Fibroblast of lung (primary cell): ENCODE data around the gene ARL2BP. TPM values are rescaled to one million over a fixed set of nuclear protein-coding genes. Genes with fewer than 3 reads are reported as not detected.
A peak's percentile ranks its signal among the peaks of the same experiment; 100 is the strongest.
"Not testable (repeated sequence)": the region's sequence is repeated elsewhere in the genome, so short reads cannot be mapped to it uniquely, and the experiment has no call there.

Experiments used
- DNase-seq, 2 donors: peaks; one replicate each; pipeline versions ENCODE4 v3.0.0 to v3.0.0-alpha.2; 2010; ENCODE audit warnings: low read depth in 2 of 2
- H2AFZ ChIP-seq: 2 replicates; pipeline ENCODE4 v1.5.1; 2012; ENCODE audit warnings: low read length, control low read depth, inconsistent platforms
- H3K27ac ChIP-seq: 2 replicates; pipeline ENCODE4 v1.5.1; 2011; ENCODE audit warnings: low read length, control low read depth; ENCODE audit not compliant: insufficient read depth
- H3K27me3 ChIP-seq: 2 replicates; pipeline ENCODE4 v1.5.1; 2011; ENCODE audit warnings: mild to moderate bottlenecking, low read length; ENCODE audit not compliant: control insufficient read depth, insufficient read depth
- H3K36me3 ChIP-seq: 2 replicates; pipeline ENCODE4 v1.5.1; 2011; ENCODE audit warnings: low read length; ENCODE audit not compliant: control insufficient read depth, insufficient read depth
- H3K4me1 ChIP-seq: 2 replicates; pipeline ENCODE4 v1.5.1; 2011; ENCODE audit warnings: low read length; ENCODE audit not compliant: control insufficient read depth, insufficient read depth; ENCODE audit errors: extremely low read depth
- H3K4me2 ChIP-seq: 2 replicates; pipeline ENCODE4 v1.5.1; 2011; ENCODE audit warnings: low read length, control low read depth; ENCODE audit not compliant: insufficient read depth; ENCODE audit errors: extremely low read depth
- H3K4me3 ChIP-seq, 4 experiments: fragments of 200-600 bp in 1 of 4; sonication (generic) in 1 of 4; replicated peaks in 1 of 4; 2 replicates each; pipeline ENCODE4 v1.5.1; 2011 to 2016; ENCODE audit warnings: low read length in 4 of 4, low read depth in 3 of 4, mild to moderate bottlenecking in 3 of 4, control low read depth in 2 of 4, inconsistent platforms in 1 of 4, mixed read lengths in 1 of 4; ENCODE audit not compliant: insufficient read depth in 1 of 4; ENCODE audit errors: control extremely low read depth in 1 of 4
- H3K79me2 ChIP-seq: 2 replicates; pipeline ENCODE4 v1.5.1; 2012; ENCODE audit warnings: mild to moderate bottlenecking, low read length, inconsistent platforms; ENCODE audit not compliant: control insufficient read depth, insufficient read depth
- H3K9ac ChIP-seq: 2 replicates; pipeline ENCODE4 v1.5.1; 2011; ENCODE audit warnings: mild to moderate bottlenecking, low read length, control low read depth; ENCODE audit not compliant: insufficient read depth
- H3K9me3 ChIP-seq: 2 replicates; pipeline ENCODE4 v1.5.1; 2012; ENCODE audit warnings: low read depth, low read length; ENCODE audit not compliant: control insufficient read depth, insufficient read depth
- H4K20me1 ChIP-seq: 2 replicates; pipeline ENCODE4 v1.5.1; 2011; ENCODE audit warnings: low read length; ENCODE audit not compliant: control insufficient read depth, insufficient read depth; ENCODE audit errors: extremely low read depth
- EZH2 ChIP-seq: IDR thresholded peaks from 2 replicates; pipeline ENCODE4 v1.5.1; 2012; ENCODE audit warnings: low read length, control low read depth, mild to moderate bottlenecking; ENCODE audit errors: missing control alignments
- polyA plus RNA-seq, 2 donors: library from polyadenylated mRNA; depleted of rRNA in 1 of 2; stranded (reverse) in 1 of 2; unstranded in 1 of 2; fragments of >200 nt; gene quantifications; 2 replicates each; pipeline ENCODE4 v1.2.1, GENCODE V29; 2011 to 2012; ENCODE audit warnings: missing spikeins in 1 of 2
- total RNA-seq: library from RNA; depleted of rRNA; stranded (reverse); fragments of >200 nt; gene quantifications from 2 replicates; pipeline ENCODE4 v1.2.1, GENCODE V29; 2014
- TF ChIP-seq, protein P1 (sequence below), 2 donors: IDR thresholded peaks in 1 of 2; conservative IDR thresholded peaks in 1 of 2; 1 replicate in 1 of 2; 2 replicates in 1 of 2; pipeline ENCODE4 v1.5.1; 2011 to 2012; ENCODE audit warnings: low read length in 2 of 2, control low read depth in 1 of 2, inconsistent platforms in 1 of 2, low read depth in 1 of 2, mild to moderate bottlenecking in 1 of 2

The ARL2BP gene
- total and polyA plus RNA-seq, 2 donors (not counting 1 experiment from before 2014, with no cell fraction given), result 65.7 to 173 TPM

DNA sequence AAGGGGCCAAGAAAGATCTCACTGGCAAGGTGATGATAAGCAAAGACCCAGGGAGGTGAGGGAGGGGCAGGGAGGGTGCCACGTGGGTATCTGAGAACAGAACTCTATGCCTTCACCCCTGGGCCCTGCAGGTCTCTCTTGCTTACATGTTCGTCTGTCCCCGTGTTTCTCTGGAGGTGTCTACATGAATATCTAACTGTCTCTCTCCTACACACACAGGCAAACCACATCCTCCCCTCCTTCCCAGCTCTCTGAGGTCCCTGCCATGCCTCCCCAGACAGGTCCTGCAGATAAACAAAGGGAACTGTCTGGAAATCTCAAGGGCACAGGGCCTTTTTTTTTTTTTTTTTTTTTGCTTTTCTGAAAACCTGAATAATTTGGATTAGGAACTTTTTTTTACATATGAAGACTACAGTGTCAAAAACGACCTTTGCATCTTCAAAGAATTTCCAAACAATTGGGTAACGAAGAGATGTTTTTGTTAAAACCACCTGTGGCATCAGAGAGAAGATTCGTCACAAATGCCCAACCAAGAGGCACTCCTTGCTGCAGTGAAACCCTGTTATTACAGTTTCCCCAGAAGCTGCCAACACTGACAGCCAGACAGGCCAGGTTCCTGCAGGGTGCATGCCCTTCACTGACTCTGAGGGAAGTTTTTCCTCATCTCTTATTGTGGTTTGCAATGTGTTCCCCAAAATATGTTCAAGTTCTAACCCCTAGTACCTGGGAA lies 21.6 kb downstream of the ARL2BP start:
- H3K4me2 ChIP-seq, result no peak overlapping the region
- no peaks in the 10 kb centered on the region for H3K79me2 ChIP-seq
- no peak for TF ChIP-seq EZH2
- TF ChIP-seq, protein P1, sequence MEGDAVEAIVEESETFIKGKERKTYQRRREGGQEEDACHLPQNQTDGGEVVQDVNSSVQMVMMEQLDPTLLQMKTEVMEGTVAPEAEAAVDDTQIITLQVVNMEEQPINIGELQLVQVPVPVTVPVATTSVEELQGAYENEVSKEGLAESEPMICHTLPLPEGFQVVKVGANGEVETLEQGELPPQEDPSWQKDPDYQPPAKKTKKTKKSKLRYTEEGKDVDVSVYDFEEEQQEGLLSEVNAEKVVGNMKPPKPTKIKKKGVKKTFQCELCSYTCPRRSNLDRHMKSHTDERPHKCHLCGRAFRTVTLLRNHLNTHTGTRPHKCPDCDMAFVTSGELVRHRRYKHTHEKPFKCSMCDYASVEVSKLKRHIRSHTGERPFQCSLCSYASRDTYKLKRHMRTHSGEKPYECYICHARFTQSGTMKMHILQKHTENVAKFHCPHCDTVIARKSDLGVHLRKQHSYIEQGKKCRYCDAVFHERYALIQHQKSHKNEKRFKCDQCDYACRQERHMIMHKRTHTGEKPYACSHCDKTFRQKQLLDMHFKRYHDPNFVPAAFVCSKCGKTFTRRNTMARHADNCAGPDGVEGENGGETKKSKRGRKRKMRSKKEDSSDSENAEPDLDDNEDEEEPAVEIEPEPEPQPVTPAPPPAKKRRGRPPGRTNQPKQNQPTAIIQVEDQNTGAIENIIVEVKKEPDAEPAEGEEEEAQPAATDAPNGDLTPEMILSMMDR (conservative IDR thresholded peaks at IDR 0.05 in 1 of 2, IDR thresholded peaks at IDR 0.05 in 1 of 2; ENCODE audit: low read depth in 1 of 2, low read length in 2 of 2), result no peak
- H3K4me1 ChIP-seq, result no peaks in the 10 kb centered on the region
- H2AFZ ChIP-seq, result no peak overlapping the region
- H3K9ac ChIP-seq, result no peak overlapping the region
- no peaks in the 10 kb centered on the region for H4K20me1 ChIP-seq
- H3K9me3 ChIP-seq, result no peaks in the 10 kb centered on the region
- no peak overlapping the region for H3K4me3 ChIP-seq
- peak in 1 of 2 donors; percentile 29 for DNase-seq
- no peaks in the 10 kb centered on the region for H3K27me3 ChIP-seq
- no peak overlapping the region for H3K27ac ChIP-seq
- H3K36me3 ChIP-seq, result no peaks in the 10 kb centered on the region

DNA sequence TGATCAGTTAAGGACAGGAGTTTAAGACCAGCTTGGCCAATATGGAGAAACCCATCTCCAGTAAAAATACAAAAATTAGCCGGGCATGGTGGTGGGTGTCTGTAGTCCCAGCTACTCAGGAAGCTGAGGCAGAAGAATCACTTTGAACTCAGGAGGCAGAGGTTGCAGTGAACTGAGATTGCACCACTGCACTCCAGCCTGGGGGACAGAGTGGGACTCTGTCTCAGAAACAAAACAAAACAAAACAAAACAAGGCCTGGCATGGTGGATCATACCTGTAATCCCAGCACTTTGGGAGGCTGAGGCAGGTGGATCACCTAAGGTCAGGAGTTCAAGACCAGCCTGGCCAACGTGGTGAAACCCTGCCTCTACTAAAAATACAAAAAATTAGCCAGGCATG lies 22.3 kb downstream of the ARL2BP start:
- not testable (repeated sequence) for DNase-seq, H3K27ac ChIP-seq

DNA sequence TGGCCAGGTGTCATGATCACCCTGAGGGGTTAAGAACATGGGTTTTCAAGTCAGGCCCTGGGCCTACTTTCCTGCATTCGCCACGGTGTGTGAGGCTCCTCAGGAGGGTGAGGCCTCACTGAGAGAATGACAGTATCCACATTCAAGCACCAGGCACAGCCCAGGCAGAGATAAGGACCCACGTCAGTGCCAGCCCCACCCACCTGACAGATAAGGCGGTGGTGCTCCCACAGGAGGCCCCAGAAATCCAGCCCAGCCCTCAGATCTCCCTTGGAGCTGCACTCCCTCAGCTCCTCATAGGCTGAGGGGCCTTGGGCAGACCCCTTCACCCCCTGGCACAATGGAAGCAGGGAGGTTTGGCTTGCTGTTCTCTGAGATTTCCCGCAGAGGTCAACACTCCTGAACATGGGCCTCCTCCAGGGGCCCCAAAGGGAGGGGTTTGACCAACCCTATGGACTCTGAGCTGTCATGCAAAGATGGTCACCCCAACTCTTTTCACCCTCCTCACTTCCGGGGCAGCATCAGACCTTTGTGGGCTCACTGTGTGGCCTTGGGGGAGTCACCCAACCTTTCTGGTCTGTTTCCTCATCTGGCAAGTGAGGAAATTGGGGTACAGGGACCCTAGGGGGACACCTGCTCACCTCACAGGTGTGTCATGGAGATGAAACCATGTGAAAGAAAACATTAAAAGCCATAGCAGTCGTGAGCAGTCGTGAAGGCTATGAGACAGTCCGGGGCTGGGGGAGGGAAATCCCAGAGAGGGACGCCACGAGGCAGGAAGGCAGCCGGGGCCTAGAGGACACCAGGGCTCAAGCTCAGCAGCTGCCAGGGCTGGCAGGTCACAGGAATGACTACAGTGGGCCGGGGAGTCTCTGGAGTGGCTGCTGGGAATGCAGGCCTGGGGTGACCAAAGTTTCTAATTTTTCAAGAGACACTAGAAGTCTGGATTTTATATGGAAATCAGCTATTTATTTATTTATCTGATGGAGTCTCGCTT lies 24.0 kb downstream of the ARL2BP start:
- Histone ChIP-seq H3K27me3 (no peaks in the 10 kb centered on the region), H3K4me2 (no peak overlapping the region), H3K9me3 (no peaks in the 10 kb centered on the region), H3K79me2 (no peaks in the 10 kb centered on the region), H3K36me3 (no peaks in the 10 kb centered on the region), H3K4me1 (no peaks in the 10 kb centered on the region), H3K4me3 (no peak overlapping the region), H2AFZ (no peak overlapping the region), H3K9ac (no peak overlapping the region), H3K27ac (no peak overlapping the region), H4K20me1 (no peaks in the 10 kb centered on the region)
- DNase-seq, result peak in 1 of 2 donors; percentile 48
- TF ChIP-seq, protein P1 (conservative IDR thresholded peaks at IDR 0.05 in 1 of 2, IDR thresholded peaks at IDR 0.05 in 1 of 2; ENCODE audit: low read depth in 1 of 2, low read length in 2 of 2), result no peak
- no peak for TF ChIP-seq EZH2

More for the DNA sequence above, 22.3 kb downstream of the ARL2BP start:
- H3K27me3 ChIP-seq, H3K9ac ChIP-seq, H3K9me3 ChIP-seq, H2AFZ ChIP-seq, H3K36me3 ChIP-seq, H3K4me3 ChIP-seq, H3K4me1 ChIP-seq, H3K79me2 ChIP-seq, H3K4me2 ChIP-seq, H4K20me1 ChIP-seq: not testable (repeated sequence)
